22Rv1 (cell line): Measurements from ENCODE around the gene HDAC6.

Experiments used
- ZFX ChIP-seq: fragments of 450-650 bp; IDR thresholded peaks from 2 replicates; pipeline ENCODE4 v1.6.1; 2017; ENCODE audit warnings: antibody characterized with exemption, borderline replicate concordance
- TF ChIP-seq, protein P1 (sequence below): fragments of 450-650 bp; IDR thresholded peaks from 2 replicates; pipeline ENCODE4 v1.5.1; 2017; ENCODE audit warnings: mild to moderate bottlenecking

DNA sequence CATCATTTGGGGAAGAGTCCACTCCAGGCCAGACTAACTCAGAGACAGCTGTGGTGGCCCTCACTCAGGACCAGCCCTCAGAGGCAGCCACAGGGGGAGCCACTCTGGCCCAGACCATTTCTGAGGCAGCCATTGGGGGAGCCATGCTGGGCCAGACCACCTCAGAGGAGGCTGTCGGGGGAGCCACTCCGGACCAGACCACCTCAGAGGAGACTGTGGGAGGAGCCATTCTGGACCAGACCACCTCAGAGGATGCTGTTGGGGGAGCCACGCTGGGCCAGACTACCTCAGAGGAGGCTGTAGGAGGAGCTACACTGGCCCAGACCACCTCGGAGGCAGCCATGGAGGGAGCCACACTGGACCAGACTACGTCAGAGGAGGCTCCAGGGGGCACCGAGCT is 21.2 kb downstream of the HDAC6 start:
- TF ChIP-seq, protein P1, sequence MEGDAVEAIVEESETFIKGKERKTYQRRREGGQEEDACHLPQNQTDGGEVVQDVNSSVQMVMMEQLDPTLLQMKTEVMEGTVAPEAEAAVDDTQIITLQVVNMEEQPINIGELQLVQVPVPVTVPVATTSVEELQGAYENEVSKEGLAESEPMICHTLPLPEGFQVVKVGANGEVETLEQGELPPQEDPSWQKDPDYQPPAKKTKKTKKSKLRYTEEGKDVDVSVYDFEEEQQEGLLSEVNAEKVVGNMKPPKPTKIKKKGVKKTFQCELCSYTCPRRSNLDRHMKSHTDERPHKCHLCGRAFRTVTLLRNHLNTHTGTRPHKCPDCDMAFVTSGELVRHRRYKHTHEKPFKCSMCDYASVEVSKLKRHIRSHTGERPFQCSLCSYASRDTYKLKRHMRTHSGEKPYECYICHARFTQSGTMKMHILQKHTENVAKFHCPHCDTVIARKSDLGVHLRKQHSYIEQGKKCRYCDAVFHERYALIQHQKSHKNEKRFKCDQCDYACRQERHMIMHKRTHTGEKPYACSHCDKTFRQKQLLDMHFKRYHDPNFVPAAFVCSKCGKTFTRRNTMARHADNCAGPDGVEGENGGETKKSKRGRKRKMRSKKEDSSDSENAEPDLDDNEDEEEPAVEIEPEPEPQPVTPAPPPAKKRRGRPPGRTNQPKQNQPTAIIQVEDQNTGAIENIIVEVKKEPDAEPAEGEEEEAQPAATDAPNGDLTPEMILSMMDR, result no peak
- TF ChIP-seq ZFX, result no peak
